GM18520 (cell line): ENCODE results near the gene SH3GL2.

Experiments used
- ATAC-seq: cut with Tn5 transposase; IDR thresholded peaks from one replicate; pipeline ENCODE4 v1.9.1; 2021; ENCODE audit not compliant: unreplicated experiment

Gene SH3GL2

DNA sequence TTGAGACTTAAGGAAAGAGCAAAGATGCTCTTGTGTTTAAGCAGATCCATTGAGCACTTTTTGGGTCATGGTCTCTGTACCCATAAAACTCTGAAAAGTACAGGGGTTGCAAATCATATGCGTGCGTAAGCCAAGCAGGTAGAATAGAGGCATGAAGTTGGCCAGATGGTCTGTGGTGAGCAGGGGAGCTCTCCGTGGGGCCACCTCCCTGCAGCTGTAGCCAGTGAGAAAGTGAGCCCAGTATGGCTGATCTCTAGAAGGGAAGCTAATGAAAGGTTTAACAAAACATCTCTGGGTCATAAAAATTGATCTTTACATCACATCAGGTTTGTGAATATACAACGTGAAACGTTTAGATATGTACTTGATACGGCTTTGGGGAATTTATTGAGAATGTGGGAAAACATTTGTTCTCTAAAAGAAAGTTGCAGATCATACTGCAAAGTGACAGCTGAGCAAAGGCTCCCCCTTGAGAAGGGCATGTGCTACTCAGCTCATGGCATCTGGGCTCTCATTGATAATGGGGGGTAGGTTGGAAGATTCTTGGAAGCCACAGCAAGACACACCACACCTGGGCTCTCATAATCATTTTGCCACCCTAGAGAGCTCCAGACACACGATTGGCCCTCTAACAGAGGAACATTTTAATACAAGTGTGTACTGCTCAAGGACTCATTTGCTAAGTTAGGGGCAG, 30.6 kb downstream of the SH3GL2 start:
- ATAC-seq: no peak

DNA sequence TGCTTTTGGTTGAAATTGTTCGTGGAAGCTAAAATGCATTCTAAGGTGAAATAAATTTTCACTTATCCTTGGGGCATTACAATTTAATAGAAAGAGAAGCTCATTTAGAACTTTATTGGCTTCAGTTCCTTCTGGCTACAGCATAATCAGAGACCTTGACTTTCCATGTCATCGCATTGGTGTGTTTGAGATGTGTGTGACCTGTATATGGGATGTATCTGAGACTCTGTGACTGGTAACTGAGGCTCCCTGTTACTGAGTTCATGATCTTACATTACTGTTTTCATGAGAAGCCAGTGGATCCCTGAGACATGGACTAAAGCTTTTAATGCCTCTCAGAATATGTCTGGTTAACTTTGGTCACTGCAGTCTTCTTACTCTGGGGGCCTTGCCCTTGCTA, 32.5 kb downstream of the SH3GL2 start:
- ATAC-seq: no peak

DNA sequence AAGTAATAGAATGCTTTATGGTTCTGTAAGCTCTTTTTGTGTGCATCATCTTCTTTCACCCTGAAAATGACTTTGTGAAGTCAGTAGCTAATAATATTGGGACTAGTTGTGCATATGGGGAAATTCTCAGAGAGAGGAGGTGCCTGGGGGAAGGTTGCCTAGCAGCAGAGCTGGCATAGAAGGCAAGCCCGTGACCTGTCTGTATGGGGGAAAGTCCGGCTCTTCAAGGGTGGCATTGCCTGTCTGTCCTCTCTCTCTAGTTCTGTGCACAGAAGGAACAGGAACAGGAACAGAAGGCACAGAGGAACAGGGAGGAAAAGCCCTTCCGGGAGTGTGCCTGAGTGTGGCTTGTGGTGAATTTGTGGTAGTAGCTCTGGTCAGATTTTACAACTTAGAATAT, 33.1 kb downstream of the SH3GL2 start:
- no peak for ATAC-seq

DNA sequence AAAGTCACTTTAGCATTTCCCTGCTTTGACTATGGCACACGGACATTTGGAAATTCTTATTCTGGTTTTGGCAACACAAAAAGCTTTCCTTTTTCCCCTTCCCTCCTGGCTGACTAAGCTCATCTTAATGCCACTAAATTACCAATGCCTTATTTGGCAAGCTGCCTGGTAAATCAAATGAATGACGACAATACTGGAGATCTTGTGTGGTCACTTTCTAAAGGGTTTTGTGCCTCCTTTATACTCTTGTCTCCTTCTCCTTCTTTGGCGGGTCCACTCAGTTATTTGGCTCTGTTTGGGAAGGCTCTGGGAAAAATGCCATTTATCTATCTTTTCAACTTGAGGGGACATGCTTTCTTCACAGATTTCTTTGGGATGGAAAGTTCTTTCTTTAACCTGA, 34.9 kb downstream of the SH3GL2 start:
- no peak for ATAC-seq

DNA sequence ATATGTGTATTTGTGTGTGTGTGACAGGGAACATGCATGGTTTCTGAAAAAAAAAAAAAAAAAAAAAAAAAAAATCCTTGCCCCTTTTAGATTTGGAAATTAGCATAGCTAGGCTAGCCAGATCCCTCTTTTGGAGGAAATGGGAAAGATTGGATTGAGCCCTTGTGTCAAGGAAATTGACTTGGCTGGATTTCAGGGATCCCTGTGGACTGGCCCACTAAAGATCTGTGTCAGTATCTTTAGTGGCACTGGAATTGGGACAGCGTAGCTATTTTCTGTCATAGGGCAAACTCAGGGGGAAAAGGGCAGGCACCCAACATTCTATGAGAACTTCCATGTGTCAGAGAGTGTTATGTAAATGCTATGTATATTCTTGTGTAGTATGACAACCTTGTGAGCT, 35.4 kb downstream of the SH3GL2 start:
- ATAC-seq: no peak

DNA sequence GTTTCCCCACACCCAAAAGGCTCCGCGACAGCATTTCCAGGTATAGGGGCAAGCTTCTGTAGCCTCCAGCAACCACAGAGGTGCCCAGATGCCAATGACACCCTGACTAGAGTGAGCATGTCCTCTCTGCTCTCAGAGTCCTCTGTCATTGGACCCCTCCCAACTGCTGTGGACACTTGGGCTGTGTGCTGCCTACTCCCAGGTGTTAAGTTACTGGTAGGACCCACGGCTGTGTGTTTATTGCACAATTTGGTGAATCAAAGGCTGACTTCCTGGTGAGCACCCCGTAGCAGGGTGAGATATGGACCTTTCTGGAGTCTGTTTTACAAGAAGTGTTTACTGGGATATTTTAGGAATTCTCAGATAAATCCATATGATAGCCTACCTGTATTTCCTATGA, 36.0 kb downstream of the SH3GL2 start:
- ATAC-seq: no peak

DNA sequence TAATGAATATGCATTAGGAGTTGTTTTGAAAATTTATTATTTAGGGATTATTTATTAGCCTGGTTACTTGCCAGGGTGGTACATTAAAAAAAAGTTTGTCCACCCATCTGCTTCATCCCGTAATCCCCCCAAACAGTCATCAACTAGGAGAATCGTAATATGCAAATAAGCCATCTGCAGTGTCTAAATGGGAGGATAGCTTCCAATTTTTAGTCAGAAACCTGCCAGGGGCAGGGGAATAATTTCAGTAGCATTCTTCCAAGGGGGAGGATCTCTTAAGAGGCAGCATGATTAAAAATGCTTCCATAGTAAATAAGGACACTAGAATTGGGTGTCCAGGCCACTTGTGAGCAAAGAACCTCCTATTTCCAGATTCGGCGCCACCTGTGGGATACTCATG, 43.3 kb downstream of the SH3GL2 start:
- ATAC-seq: no peak

DNA sequence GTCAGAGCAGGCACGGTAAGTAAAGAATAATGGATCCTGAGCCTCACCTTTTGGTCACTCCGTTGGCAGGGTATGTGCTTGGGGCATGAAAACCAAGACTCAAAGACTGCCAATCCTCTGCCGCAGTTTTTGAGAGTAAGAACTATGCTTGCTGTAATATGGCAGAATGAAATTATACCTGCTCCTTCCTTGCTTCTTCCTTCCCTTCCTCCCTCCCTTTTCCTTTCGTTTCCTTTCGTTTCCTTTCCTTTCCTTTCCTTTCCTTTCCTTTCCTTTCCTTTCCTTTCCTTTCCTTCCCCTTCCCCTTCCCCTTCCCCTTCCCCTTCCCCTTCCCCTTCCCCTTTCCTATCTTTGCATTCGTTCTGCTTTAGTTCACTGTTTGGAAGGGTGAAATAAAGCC, 43.9 kb downstream of the SH3GL2 start:
- no peak for ATAC-seq

DNA sequence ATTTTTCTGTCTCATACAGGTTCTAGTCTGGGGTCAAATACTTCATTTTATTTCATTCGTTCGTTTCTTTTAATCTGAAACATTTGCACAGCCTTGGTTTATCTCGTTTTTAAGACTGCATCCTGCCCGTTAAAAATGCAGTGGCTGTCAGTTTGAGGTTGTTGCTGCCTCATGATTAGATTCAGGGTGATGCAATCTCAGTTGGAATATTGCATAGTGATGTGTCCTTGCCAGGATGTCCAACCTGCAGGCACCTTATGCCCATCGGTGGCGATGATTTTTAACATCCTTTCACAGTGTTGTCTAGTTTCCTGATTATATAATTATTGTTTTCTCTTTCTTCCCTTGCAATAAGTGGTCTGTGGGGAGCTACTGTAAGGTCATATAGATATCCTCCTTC, 45.1 kb downstream of the SH3GL2 start:
- no peak for ATAC-seq

DNA sequence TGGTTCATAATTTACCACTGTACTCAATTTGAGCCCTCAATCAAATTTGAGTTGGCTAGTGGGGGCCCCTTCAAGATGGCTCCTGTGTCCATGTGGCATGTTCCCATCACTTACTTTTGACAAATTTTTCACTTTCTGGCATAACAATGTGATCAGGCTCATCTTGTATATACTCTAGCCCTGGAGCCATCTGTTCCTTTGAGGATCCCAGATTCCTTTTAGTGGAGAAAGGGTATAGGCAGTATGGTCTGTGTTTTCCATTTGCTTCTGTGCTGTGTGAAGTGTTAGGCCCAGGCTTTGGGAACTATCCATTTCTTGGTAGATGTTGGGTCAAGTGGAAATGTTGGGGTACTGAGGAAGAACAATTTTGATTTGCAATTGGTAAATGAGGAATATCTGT, 45.7 kb downstream of the SH3GL2 start:
- ATAC-seq: no peak

DNA sequence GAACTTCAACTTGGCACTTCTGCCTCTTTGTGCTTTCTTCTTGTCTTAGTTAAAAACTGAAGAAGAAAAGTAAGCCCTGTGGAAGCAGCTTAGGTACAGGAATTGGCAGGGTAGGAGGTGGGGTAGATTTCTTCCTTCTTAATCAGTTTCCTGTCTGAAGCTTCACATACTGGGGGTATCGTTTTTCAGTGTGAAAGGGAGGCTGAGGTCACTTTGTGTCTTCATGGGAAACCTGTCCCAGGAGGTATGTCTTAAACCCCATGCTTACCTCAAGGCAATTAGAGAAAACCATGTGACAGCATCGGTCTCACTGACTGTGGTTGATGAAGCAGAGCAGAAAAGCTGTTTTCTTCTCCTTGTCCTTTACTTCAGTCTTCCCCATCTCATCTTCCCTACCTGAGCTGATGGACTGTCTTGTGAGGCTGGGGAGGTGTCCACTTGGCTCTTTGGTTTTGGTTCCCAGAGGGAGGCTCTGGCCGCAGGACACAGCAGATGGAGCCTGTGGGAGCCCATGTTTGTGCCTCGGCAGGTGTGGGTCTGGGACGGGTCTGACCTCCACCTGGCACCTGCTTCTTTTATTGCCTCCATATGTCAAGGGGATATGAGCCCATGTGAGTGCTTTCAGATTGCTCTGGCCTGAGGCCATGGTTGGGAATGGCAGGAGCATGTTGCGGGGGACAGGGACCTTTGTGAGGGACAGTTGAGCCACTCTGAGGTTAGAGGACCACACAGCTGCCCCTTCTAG, 47.0 kb downstream of the SH3GL2 start:
- ATAC-seq: no peak

DNA sequence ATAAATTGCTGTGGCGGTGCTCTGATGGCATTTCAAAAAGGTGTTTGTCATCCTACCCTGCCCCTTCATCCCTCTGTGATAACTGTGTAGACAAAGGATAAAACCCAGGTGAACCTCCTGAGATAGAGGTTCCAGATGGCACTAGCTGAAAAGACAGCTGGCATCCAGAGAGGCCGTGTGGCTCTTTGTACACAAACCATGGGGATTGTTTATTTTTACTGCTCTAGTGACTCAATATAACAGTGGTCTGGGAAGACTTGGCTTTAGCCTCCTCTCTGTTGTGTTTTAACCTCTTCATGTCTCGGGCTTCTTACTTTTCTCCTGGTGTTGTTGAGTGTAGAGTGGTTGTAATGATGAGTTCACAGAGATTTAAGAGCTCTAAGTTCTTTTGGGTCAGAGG, 48.8 kb downstream of the SH3GL2 start:
- no peak for ATAC-seq

DNA sequence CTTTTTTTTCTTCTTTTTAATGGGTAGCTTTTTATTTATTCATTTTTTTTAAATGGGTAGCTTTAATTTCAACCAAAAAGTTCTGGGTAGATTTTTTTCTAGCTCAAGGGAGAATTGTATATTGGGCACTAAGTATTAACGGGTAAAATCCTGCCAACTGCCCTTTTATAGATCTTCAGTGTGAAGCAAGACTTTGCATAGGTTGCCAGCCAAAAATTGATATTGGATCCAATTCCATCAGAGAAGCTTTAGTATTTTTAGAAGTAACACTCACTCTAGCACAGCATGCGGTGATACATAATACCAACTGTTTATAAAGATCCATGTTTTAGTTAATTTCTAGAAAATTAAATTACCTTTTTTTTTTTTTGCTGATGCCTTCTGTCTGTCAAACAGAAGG, 49.8 kb downstream of the SH3GL2 start:
- ATAC-seq: no peak

DNA sequence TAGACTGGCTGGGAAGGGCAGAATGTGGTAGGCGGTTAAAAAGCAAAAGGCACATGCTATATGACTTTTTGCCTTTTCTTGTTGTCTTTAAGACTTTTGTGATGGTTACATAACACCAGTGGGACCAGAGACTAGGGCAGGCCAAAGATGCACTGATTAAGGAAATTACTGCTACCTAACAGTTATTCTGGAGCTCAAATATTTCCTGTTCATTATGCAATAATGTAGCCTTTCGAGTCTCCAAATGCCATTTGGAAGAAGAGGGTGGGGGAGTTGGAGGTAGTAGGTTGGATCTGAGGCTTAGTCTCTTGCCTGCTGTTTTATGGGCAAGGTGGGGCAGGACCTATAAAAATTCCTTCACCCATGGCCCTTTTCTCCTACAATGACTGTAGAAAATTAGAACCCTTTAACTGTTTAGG, 51.7 kb downstream of the SH3GL2 start:
- no peak for ATAC-seq

DNA sequence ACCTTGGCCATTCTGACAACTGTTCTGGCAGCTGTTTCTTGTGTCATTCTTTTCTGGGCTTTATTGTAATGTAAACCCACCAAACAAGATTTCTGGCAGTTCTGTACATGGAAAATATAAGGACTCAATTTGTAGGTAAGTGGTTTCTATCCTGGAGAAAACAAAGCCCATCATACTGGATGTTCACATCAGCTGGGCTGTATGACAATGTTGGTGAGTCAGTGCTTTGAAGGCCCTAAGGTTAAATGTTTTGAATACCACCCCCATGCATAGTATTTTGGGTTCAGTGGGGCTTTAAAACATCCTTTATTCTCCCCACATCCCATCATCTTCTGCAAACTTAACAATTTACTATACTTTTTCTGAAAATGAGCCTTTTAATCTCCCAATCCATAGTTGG, 52.5 kb downstream of the SH3GL2 start:
- ATAC-seq: no peak

DNA sequence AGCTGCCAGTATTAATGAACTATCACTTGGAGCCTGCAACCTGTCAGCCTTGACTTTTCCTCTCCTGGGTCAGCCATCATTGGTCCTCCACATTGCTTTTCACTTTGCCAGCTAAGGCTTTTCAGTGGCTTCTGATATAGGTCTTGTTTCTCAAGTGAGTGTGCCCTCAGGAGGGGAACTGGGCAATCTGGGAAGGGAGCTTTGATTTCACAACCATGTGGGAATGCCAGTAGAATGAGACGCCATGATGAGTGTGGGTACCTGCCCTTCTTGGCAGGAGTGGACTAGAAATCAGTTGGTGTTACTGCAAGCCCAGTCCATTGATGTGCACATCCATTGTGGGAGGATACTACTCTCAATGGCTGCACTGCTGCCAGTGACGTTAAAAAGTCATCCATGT, 54.1 kb downstream of the SH3GL2 start:
- ATAC-seq: no peak

DNA sequence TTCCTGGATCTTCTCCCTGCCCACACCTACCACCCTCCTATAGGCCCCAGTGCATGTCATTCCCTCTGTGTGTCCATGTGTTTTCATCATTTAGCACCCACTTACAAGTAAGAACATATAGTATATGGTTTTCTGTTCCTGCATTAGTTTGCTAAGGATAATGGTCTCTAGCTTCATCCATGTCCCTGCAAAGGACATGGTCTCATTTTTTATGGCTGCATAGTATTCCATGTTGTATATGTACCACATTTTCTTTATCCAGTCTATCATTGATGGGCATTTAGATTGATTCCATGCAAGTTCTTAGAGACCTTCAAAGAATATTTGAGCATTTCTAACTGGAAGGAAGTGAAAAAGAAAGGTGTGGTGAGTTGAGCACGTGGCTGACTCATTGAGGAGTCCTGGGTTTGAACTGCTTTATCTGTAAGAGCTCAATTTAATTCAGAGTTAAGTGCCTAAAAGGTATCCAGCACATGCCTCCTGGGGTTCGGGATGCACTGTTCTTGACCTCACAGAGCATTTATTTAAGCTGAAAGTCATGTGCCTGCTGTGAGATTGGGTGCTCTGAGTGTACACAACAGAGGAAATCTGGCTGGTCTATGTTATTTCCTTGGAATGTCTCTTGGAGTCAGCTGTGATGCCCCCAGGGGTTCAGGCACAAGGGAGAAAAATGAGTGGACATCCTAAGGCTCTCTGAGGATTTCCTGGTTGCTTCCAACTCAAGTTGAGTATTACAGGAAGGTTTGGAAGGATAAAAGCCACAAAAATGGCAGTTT, 56.4 kb downstream of the SH3GL2 start:
- no peak for ATAC-seq

DNA sequence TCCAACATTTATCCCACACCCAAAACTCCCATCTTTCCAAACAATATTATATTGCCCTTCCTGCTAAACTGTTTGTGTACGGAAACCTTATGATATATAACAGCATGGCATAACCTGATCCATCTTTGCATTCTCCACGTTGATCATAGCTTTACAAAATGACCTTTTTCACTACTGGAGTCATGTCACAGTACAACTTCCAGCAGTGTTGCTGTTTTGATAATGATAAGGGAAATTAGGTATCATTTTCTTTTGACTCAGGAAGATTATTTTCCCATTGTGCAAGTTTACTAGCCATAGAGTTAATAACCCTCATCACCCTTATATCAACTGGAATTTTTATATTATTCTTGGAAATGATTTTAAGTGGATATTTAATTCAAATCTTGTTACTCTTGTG, 57.5 kb downstream of the SH3GL2 start:
- ATAC-seq: no peak

DNA sequence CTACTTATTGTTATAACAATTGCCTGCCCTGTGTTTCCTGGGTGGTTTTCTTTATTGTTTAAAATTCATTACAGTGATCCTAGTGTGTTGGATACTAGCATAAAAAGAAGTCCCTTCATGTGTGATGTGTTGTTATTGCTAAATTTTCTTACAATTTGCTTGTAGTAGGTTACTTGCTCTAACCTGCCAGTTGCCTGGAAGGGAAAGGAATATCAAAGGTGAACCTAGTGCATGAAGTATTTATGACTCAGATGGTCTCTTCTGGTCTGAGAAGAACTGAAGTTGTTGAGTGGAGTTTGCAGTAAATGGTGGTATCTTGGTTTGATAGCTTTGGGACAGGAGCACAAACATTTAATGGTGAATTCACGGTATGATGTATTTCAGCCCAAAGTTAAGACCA, 58.0 kb downstream of the SH3GL2 start:
- no peak for ATAC-seq

DNA sequence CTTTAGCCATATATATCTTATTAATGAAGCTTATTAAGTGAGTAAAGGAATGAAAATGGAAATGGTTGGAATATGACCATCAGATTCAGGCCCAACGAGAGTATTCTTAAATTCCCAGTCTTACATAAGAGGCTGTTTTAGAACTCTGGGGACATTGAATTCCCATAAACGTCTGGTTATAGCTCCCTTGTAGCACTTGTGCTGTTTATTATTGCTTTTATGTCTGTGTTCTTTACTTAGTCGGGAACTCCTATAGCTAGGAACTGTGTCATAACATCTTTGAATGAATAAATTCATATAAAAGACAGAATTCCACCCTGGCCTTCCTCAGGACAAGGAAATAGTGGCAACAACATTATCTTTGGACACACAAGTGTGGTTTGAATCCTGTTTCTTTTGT, 58.4 kb downstream of the SH3GL2 start:
- ATAC-seq: no peak

DNA sequence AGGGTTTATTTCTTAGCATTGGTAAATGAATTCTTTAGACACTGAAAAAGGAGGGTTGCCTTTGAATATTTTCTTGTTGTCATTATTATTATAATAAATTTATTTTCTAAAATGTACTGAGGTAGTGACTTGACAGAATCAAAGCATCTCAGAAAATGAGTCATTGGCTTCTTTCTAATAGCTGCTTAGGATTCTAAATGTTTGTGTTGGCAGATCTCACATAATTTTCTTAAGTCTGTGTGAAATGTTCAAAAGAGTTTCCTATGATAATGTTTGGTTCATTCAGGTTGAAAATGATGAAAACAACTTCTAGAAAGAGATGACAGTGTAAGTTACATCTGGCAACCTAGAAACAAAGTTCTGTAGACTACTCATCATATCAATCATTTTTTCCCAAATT, 69.7 kb downstream of the SH3GL2 start:
- ATAC-seq: no peak

DNA sequence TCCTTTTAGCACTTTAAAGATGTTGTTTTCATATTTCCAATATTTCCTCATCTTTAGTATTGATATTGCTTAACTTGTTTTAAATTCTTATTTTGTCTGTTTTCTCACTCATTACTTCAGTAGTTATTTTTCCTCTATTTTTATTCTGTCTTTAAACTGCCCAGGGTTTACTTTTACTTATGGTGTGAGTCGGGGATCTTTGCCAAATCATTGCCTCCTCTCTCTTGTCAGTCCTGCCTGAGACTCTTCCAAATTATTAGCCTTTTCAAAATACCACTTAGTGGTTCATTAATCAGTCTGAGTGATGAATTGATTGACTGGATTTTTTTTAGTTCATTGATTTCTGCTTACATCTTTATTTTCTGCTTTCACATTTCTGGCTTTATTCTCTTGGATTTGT, 72.9 kb downstream of the SH3GL2 start:
- no peak for ATAC-seq
